Body of pancreas (tissue), 4 donors: Measurements from ENCODE around the gene MAGED4. TPM values are rescaled to one million over a fixed set of nuclear protein-coding genes. Genes with fewer than 3 reads are reported as not detected.

Experiments used
- ATAC-seq: fragments of 150-250 bp; one replicate; pipeline ENCODE4 v1.9.1; 2016
- DNase-seq, 4 donors: peaks; one replicate each; pipeline ENCODE4 v3.0.0-alpha.2; 2019
- H3K27ac ChIP-seq, 4 donors: fragments of 200-600 bp; sonication (generic); 1 replicate in 3 of 4; 2 replicates in 1 of 4; pipeline versions ENCODE4 v1.5.1 to v1.6.1; 2016 to 2019; ENCODE audit warnings: mild to moderate bottlenecking in 1 of 4, mixed read lengths in 1 of 4, moderate library complexity in 1 of 4
- H3K27me3 ChIP-seq, 2 donors: fragments of 200-600 bp; sonication (generic); one replicate each; pipeline ENCODE4 v1.6.0; 2016; ENCODE audit warnings: mild to moderate bottlenecking in 1 of 2
- H3K36me3 ChIP-seq, 2 donors: fragments of 200-600 bp; sonication (generic); replicated peaks in 1 of 2; 2 replicates each; pipeline ENCODE4 v1.5.1; 2016; ENCODE audit warnings: low read depth in 2 of 2; ENCODE audit not compliant: insufficient read depth in 1 of 2
- H3K4me1 ChIP-seq: fragments of 200-600 bp; sonication (generic); one replicate; pipeline ENCODE4 v1.6.0; 2016
- H3K4me3 ChIP-seq, 2 donors: fragments of 200-600 bp; sonication (generic); 1 replicate in 1 of 2; 2 replicates in 1 of 2; pipeline ENCODE4 v1.5.1; 2016 to 2019
- H3K9me3 ChIP-seq, 3 donors: fragments of 200-600 bp; sonication (generic); 1 replicate in 2 of 3; 2 replicates in 1 of 3; pipeline ENCODE4 v1.5.1; 2016
- CTCF ChIP-seq, 7 experiments: fragments of 450-650 bp in 4 of 7; fragments of 200-600 bp in 3 of 7; sonication (generic) in 3 of 7; IDR thresholded peaks; one replicate each; pipeline ENCODE4 v1.5.1; 2016 to 2019; ENCODE audit warnings: antibody characterized with exemption in 7 of 7
- POLR2A ChIP-seq, 3 donors: fragments of 450-650 bp; IDR thresholded peaks; one replicate each; pipeline ENCODE4 v1.6.1; 2016; ENCODE audit warnings: antibody characterized with exemption in 3 of 3, mild to moderate bottlenecking in 2 of 3
- WGBS, 2 donors: methylation state at CpG; one replicate each; pipeline ENCODE4 v1.1.5; 2017; 5-methylcytosine and 5-hydroxymethylcytosine counted together
- intact Hi-C: fragments of 100-400 bp; cut with DNase I; formaldehyde crosslinking; loops from one replicate; pipeline ENCODE4 v1.15.1; 2023
- small RNA-seq: library from RNA; depleted of rRNA; stranded (forward); fragments of <200 nt; gene quantifications from one replicate; pipeline ENCODE3, GENCODE V24; 2016
- total RNA-seq, 2 donors: library from RNA; depleted of rRNA; stranded (reverse); fragments of >200 nt; gene quantifications; one replicate each; pipeline ENCODE4 v1.1.0, GENCODE V29; 2016

MAGED4 gene
- total RNA-seq, 2 donors from 2014 or later = 1.3 to 5.2 TPM

- DNase-seq = no peak
- intact Hi-C loops = no loop called here
Observed at GRCh38 chrX:52217494-52218160, 32.9 kb downstream of the MAGED4 start.

GRCh38 chrX:52220936-52221335 is 36.2 kb downstream of the MAGED4 start:
- Histone ChIP-seq H3K27me3 (no peaks in the 10 kb centered on the region), H3K36me3 (no peaks in the 10 kb centered on the region), H3K4me3 (no peak overlapping the region), H3K27ac (no peak overlapping the region), H3K9me3 (no peaks in the 10 kb centered on the region), H3K4me1 (no peaks in the 10 kb centered on the region)
- intact Hi-C loops = no loop called here
- no peak for ATAC-seq
- no peak for DNase-seq
- no peak for TF ChIP-seq POLR2A (IDR thresholded peaks at IDR 0.05)
- TF ChIP-seq CTCF (IDR thresholded peaks at IDR 0.05) = no peak

More at GRCh38 chrX:52217494-52218160, 32.9 kb downstream of the MAGED4 start:
- Histone ChIP-seq H3K4me3 (no peak overlapping the region), H3K27ac (no peak overlapping the region), H3K4me1 (no peaks in the 10 kb centered on the region), H3K36me3 (no peaks in the 10 kb centered on the region), H3K27me3 (no peaks in the 10 kb centered on the region), H3K9me3 (no peaks in the 10 kb centered on the region)
- WGBS, 2 donors = 46% methylated on average over 2 of the region's 2 CpGs; no CpG with 5 or more reads in 1 of the 2 donors
- no peak for ATAC-seq
- no peak for TF ChIP-seq CTCF (IDR thresholded peaks at IDR 0.05)
- TF ChIP-seq POLR2A (IDR thresholded peaks at IDR 0.05) = no peak

Small RNA genes lying within 50 kb of the gene (small RNA-seq; reads per million reads assigned to genes)
- gene SNORA11D = not detected

Other genes starting within 250 kb of the MAGED4 start
- gene MAGED4B, start 115.7 kb upstream of the MAGED4 start, total RNA-seq = 10 to 100 TPM in 1 of 2 donors, 1 to 10 TPM in 1; 7.3 to 17.8 TPM
- not detected for gene XAGE2, start 184.1 kb downstream of the MAGED4 start, total RNA-seq